Glutamatergic neuron (in vitro differentiated cells): Measurements from ENCODE around the gene CXCL6. TPM values are rescaled to one million over a fixed set of nuclear protein-coding genes. Genes with fewer than 3 reads are reported as not detected.

Experiments
- DNase-seq: peaks from one replicate; pipeline ENCODE4 v3.0.0; 2022
- H3K27ac Mint-ChIP-seq: one replicate; pipeline ENCODE4 v1.8.0; 2020; ENCODE audit warnings: mild to moderate bottlenecking, mixed read lengths, inconsistent platforms; ENCODE audit not compliant: unreplicated experiment
- H3K27me3 Mint-ChIP-seq: one replicate; pipeline ENCODE4 v1.8.0; 2020; ENCODE audit warnings: mild to moderate bottlenecking, moderate library complexity, mixed read lengths, inconsistent platforms; ENCODE audit not compliant: unreplicated experiment
- H3K36me3 Mint-ChIP-seq: one replicate; pipeline ENCODE4 v1.8.0; 2020; ENCODE audit warnings: mild to moderate bottlenecking, mixed read lengths, inconsistent platforms; ENCODE audit not compliant: unreplicated experiment
- H3K4me1 Mint-ChIP-seq: one replicate; pipeline ENCODE4 v1.8.0; 2020; ENCODE audit warnings: mild to moderate bottlenecking, low read depth, mixed read lengths, inconsistent platforms; ENCODE audit not compliant: unreplicated experiment
- H3K4me3 Mint-ChIP-seq: one replicate; pipeline ENCODE4 v1.8.0; 2020; ENCODE audit warnings: mild to moderate bottlenecking, mixed read lengths, inconsistent platforms; ENCODE audit not compliant: unreplicated experiment
- H3K9me3 Mint-ChIP-seq: one replicate; pipeline ENCODE4 v1.8.0; 2020; ENCODE audit warnings: mild to moderate bottlenecking, moderate library complexity, mixed read lengths, inconsistent platforms; ENCODE audit not compliant: unreplicated experiment
- CTCF ChIP-seq: fragments of 200-600 bp; sonication (generic); IDR thresholded peaks from one replicate; pipeline ENCODE4 v1.5.0; 2021; ENCODE audit not compliant: partially characterized antibody, unreplicated experiment
- total RNA-seq: library from RNA; stranded (reverse); fragmentation: NEBNext Ultra II Directional; extraction: Animal tissue kit (Norgen Biotek cat#: 25700); gene quantifications from one replicate; pipeline ENCODE4 v1.2.1, GENCODE V29; 2021; ENCODE audit not compliant: unreplicated experiment

Gene CXCL6
- total RNA-seq, 1 donor from 2014 or later, result not detected

DNA sequence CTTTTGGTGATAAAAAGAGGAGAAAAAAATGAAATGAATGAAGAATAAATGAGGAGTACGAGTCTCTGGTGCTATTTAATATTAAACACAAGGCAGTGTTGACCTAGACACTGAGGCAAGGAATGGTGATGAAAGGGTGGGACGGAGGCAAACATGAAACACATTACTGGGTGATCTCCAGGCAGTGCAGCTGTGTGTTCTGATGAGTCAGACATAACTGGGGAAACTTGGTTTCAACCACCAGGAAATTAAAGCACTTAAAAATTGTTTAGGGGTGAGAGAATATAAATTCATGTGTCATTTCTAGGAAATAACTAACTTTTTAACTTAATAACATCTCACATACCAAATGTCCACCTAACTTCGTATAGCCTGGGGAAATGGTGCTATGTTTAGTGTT is 19.7 kb upstream of the CXCL6 start:
- no peaks in the 10 kb centered on the region for H3K27me3 Mint-ChIP-seq
- H3K27ac Mint-ChIP-seq, result no peak overlapping the region
- TF ChIP-seq CTCF, result no peak
- H3K36me3 Mint-ChIP-seq, result no peaks in the 10 kb centered on the region
- no peak overlapping the region for H3K4me3 Mint-ChIP-seq
- no peak for DNase-seq
- H3K4me1 Mint-ChIP-seq, result no peaks in the 10 kb centered on the region
- H3K9me3 Mint-ChIP-seq, result no peaks in the 10 kb centered on the region

DNA sequence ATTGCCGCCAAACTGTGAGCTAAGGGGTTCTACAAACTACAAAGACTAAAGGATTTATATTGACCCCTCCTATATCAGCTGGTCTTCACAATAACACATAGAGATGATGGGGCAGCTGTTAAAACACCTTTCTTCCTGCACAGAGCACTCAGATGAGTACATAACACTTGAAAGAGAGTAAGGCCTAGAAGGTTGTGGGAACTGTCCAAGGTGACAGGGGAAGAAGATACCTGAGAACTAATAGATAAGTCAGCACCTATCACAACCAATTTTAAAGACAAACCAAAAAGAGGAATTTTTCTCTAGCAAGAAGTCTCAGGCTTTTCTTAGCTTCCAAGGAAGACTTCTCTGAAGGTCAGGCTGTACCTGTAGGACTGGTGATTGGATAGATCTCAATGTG is 19.1 kb upstream of the CXCL6 start:
- no peak for DNase-seq
- TF ChIP-seq CTCF, result no peak
- no peaks in the 10 kb centered on the region for H3K36me3 Mint-ChIP-seq
- no peak overlapping the region for H3K4me3 Mint-ChIP-seq
- H3K27ac Mint-ChIP-seq, result no peak overlapping the region
- no peaks in the 10 kb centered on the region for H3K9me3 Mint-ChIP-seq
- no peaks in the 10 kb centered on the region for H3K4me1 Mint-ChIP-seq
- H3K27me3 Mint-ChIP-seq, result no peaks in the 10 kb centered on the region

GRCh38 chr4:73821325-73821724 is 15.2 kb upstream of the CXCL6 start:
- Mint-ChIP-seq H3K4me3 (no peak overlapping the region), H3K36me3 (no peaks in the 10 kb centered on the region), H3K4me1 (no peaks in the 10 kb centered on the region), H3K27ac (no peak overlapping the region), H3K9me3 (no peaks in the 10 kb centered on the region), H3K27me3 (no peaks in the 10 kb centered on the region)
- TF ChIP-seq CTCF, result no peak
- no peak for DNase-seq

DNA sequence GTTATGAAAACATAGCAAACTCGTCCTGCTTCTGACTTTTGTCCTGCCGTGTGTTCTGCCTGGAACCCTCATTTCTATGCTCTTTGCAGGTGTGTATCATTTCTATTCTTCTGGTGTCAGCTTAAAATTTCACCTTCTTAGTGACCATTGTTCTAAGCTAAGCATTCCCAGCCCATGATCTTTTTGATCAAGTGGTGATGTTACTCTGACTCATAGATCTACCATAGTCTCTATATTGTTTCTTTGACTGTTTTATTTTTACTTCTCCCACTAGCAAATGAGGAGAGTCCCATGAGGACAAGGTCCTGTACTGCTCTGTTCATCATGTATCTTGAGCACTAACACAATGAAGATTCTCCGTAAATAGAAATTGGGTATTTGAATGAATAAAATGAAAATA is 14.1 kb upstream of the CXCL6 start:
- Mint-ChIP-seq H3K36me3 (no peaks in the 10 kb centered on the region), H3K9me3 (no peaks in the 10 kb centered on the region)

DNA sequence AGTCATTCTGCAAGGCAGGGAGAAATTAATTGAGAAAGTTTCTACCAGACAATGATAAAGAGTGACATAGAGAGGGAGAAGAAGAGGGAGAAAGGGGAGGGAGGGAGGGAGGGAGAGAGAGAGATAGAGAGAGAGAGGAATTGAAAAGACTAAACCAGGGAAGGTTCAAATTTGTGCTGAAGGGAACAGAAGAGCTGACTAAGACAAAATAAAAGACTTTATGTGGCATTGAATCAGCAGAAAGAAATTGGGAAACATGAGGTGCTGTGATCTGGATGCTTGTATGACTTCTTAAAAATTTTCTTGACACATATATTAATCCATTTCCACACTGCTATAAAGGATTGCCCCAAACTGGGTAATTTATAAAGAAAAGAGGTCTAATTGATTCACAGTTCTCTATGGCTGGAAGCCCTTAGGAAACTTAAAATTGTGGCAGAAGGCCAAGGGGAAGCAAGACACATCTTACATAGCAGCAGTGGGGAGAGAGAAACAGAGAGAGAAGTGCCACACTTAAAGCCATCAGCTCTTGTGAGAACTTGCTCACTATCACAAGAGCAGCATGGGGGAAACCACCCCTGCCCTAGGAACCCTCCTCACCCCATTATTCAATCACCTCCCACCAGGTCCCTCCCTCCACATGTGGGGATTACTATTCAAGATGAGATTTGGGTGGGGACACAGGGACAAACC is 13.5 kb upstream of the CXCL6 start:
- no peak for TF ChIP-seq CTCF
- Mint-ChIP-seq H3K27me3 (no peaks in the 10 kb centered on the region), H3K9me3 (no peaks in the 10 kb centered on the region), H3K27ac (no peak overlapping the region), H3K36me3 (no peaks in the 10 kb centered on the region), H3K4me1 (no peaks in the 10 kb centered on the region), H3K4me3 (no peak overlapping the region)
- no peak for DNase-seq

More for the DNA sequence above, 14.1 kb upstream of the CXCL6 start:
- TF ChIP-seq CTCF, result no peak
- DNase-seq, result no peak
- Mint-ChIP-seq H3K27ac (no peak overlapping the region), H3K27me3 (no peaks in the 10 kb centered on the region), H3K4me3 (no peak overlapping the region), H3K4me1 (no peaks in the 10 kb centered on the region)
